ENCODE results near the gene ROM1.

Gene ROM1

GRCh38 chr11:62588966-62589637 is 24.0 kb upstream of the ROM1 start:
- peak; percentile 37 for DNase-seq

GRCh38 chr11:62591448-62592145 is 21.5 kb upstream of the ROM1 start, which contains the start of gene TUT1:
TSS of gene TUT1 (minus strand) at chr11:62591523. CDS start at chr11:62591485, 38 bp downstream.
- DNase-seq = peak; percentile 99

- DNase-seq = no peak
Observed at GRCh38 chr11:62592146-62592815, 20.8 kb upstream of the ROM1 start.

- no peak for DNase-seq
Observed at GRCh38 chr11:62592989-62593421, 20.1 kb upstream of the ROM1 start.

- DNase-seq = peak; percentile 85
Observed at GRCh38 chr11:62593434-62594044, 19.5 kb upstream of the ROM1 start.

- no peak for DNase-seq
Observed at GRCh38 chr11:62595124-62595523, 17.9 kb upstream of the ROM1 start.

GRCh38 chr11:62599069-62599696 is 13.9 kb upstream of the ROM1 start:
- peak; percentile 99 for DNase-seq

- DNase-seq = peak; percentile 54
Observed at GRCh38 chr11:62599901-62600300, 13.2 kb upstream of the ROM1 start.

GRCh38 chr11:62600367-62601121 is 12.5 kb upstream of the ROM1 start:
- no peak for DNase-seq

- DNase-seq = peak; percentile 56
Observed at GRCh38 chr11:62601122-62601371, 12.0 kb upstream of the ROM1 start.

- peak; percentile 99 for DNase-seq
Observed at GRCh38 chr11:62601372-62602140, 11.5 kb upstream of the ROM1 start, which contains the start of gene MTA2. TSS of gene MTA2 (minus strand) at chr11:62601865. CDS start at chr11:62601450, 415 bp downstream.

- DNase-seq = no peak
Observed at GRCh38 chr11:62602141-62603071, 10.7 kb upstream of the ROM1 start.

GRCh38 chr11:62603072-62603408 is 10.0 kb upstream of the ROM1 start:
- DNase-seq = no peak

GRCh38 chr11:62603776-62604299 is 9.2 kb upstream of the ROM1 start:
- no peak for DNase-seq

GRCh38 chr11:62604460-62605120 is 8.5 kb upstream of the ROM1 start:
- DNase-seq = no peak

- DNase-seq = no peak
Observed at GRCh38 chr11:62605467-62605866, 7.6 kb upstream of the ROM1 start.

GRCh38 chr11:62605902-62606301 is 7.2 kb upstream of the ROM1 start:
- DNase-seq = no peak

GRCh38 chr11:62607714-62608113 is 5.3 kb upstream of the ROM1 start:
- DNase-seq = no peak

- no peak for DNase-seq
Observed at GRCh38 chr11:62608776-62609175, 4.3 kb upstream of the ROM1 start.

- DNase-seq = no peak
Observed at GRCh38 chr11:62610403-62610802, 2.7 kb upstream of the ROM1 start.
